ENCODE data around the gene NEUROG1. TPM values are rescaled to one million over a fixed set of nuclear protein-coding genes. Genes with fewer than 3 reads are reported as not detected.
A peak's percentile ranks its signal among the peaks of the same experiment; 100 is the strongest.

The NEUROG1 gene
- total and polyA plus RNA-seq, 2 experiments from 2014 or later: 0.16 TPM; not detected in 1

DNA sequence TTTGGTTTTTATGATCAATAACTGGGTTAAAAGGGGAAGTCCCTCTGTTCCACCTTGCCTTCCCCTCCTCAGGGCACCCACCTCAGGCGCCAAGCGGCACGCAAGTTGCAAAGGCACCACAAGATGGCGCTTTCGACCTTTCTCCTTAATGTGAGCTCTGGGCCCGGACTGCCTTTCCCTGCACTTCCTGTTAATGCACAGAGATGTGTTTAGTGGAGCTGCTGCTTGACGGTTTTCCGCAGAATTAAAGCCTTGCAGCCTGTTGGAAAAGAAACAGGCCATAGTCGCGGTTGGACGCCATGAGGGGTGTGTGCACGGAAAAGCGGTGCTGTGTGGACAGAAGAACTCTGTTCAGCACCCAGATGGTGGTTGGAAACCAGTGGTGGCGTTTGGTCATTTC is 25.1 kb upstream of the NEUROG1 start:
- H3K36me3 ChIP-seq (ENCODE audit: insufficient read depth): no peaks in the 10 kb centered on the region
- ATAC-seq (peak; percentile 92), DNase-seq (ENCODE audit: low spot score) (peak; percentile 96)
- no peak overlapping the region for H3K4me3 ChIP-seq
- Mint-ChIP-seq H3K27me3 (ENCODE audit: insufficient read depth, low read depth, poor library complexity) (peaks cover 7% of the 10 kb centered on the region), H3K9me3 (no peaks in the 10 kb centered on the region), H3K4me1 (peaks cover 21% of the 10 kb centered on the region), H3K4me3 (no peak overlapping the region), H3K36me3 (ENCODE audit: low read depth) (no peaks in the 10 kb centered on the region), H3K27ac (no peak overlapping the region)
- H3K4me2 ChIP-seq: peak overlapping the region; percentile 64; the same call in 1 of the 2 replicates
- H3K79me2 ChIP-seq (replicated peaks; ENCODE audit: insufficient read depth): no peaks in the 10 kb centered on the region
- 0 out of 2 replicates have a peak, but pooled peaks cover 15% of the 10 kb centered on the region for H3K27me3 ChIP-seq (ENCODE audit: insufficient read depth)
- H2AFZ ChIP-seq: peak overlapping the region; percentile 79; the same call in 1 of the 2 replicates
- TF ChIP-seq JUNB (IDR thresholded peaks at IDR 0.05; ENCODE audit: unreplicated experiment) (no peak), STAT1 (IDR thresholded peaks at IDR 0.05; ENCODE audit: unreplicated experiment) (no peak), ZNF114 (CRISPR knock-in tag; IDR thresholded peaks at IDR 0.05) (no peak), REST (IDR thresholded peaks at IDR 0.05; ENCODE audit: unreplicated experiment) (no peak), EZH2 (IDR thresholded peaks at IDR 0.05; ENCODE audit: low read depth, unreplicated experiment) (no peak), EZH2phosphoT487 (IDR thresholded peaks at IDR 0.05; ENCODE audit: unreplicated experiment) (no peak), CTCF (conservative IDR thresholded peaks at IDR 0.05; ENCODE audit: low read depth in 2 of 2) (peak; percentile 85 to 98)
- H3K27ac ChIP-seq (ENCODE audit: low read depth): no peak overlapping the region
- no peaks in the 10 kb centered on the region for H4K20me1 ChIP-seq (replicated peaks; ENCODE audit: insufficient read depth)
- H3K4me1 ChIP-seq (ENCODE audit: insufficient read depth): peaks cover 24% of the 10 kb centered on the region
- H3F3A ChIP-seq (replicated peaks; ENCODE audit: low read depth): no peaks in the 10 kb centered on the region
- H3K9me2 ChIP-seq (ENCODE audit: insufficient read depth): no peaks in the 10 kb centered on the region

GRCh38 chr5:135559354-135559753 is 23.6 kb upstream of the NEUROG1 start:
- 0 out of 2 replicates have a peak, but pooled peaks cover 14% of the 10 kb centered on the region for H3K27me3 ChIP-seq (ENCODE audit: insufficient read depth)
- H3K4me3 Mint-ChIP-seq: no peak overlapping the region
- no peak overlapping the region for H3K4me3 ChIP-seq
- H3K36me3 ChIP-seq (ENCODE audit: insufficient read depth): no peaks in the 10 kb centered on the region
- H3K27me3 Mint-ChIP-seq (ENCODE audit: insufficient read depth, low read depth, poor library complexity): peaks cover 6% of the 10 kb centered on the region
- H3K27ac Mint-ChIP-seq: no peak overlapping the region
- H3K9me2 ChIP-seq (ENCODE audit: insufficient read depth): no peaks in the 10 kb centered on the region
- DNase-seq (ENCODE audit: low spot score): peak; percentile 44
- no peaks in the 10 kb centered on the region for H3F3A ChIP-seq (replicated peaks; ENCODE audit: low read depth)
- no peak overlapping the region for H3K4me2 ChIP-seq
- no peaks in the 10 kb centered on the region for H4K20me1 ChIP-seq (replicated peaks; ENCODE audit: insufficient read depth)
- H3K79me2 ChIP-seq (replicated peaks; ENCODE audit: insufficient read depth): no peaks in the 10 kb centered on the region
- no peak overlapping the region for H3K27ac ChIP-seq (ENCODE audit: low read depth)
- peak overlapping the region; percentile 86; the same call in 1 of the 2 replicates for H2AFZ ChIP-seq
- H3K4me1 ChIP-seq (ENCODE audit: insufficient read depth): peaks cover 11% of the 10 kb centered on the region
- no peaks in the 10 kb centered on the region for H3K36me3 Mint-ChIP-seq (ENCODE audit: low read depth)
- no peaks in the 10 kb centered on the region for H3K9me3 Mint-ChIP-seq
- H3K4me1 Mint-ChIP-seq: peaks cover 6% of the 10 kb centered on the region; the same call in 2 of the 3 replicates
- peak; percentile 29 for ATAC-seq
- TF ChIP-seq ZNF114 (CRISPR knock-in tag; IDR thresholded peaks at IDR 0.05) (no peak), CTCF (conservative IDR thresholded peaks at IDR 0.05; ENCODE audit: low read depth in 2 of 2) (no peak)
